SK-N-SH (cell line): ENCODE data around the gene OGFR. TPM values are rescaled to one million over a fixed set of nuclear protein-coding genes. Genes with fewer than 3 reads are reported as not detected.

Experiments
- CTCF ChIA-PET: fragments of 300-600, 350-600 bp; formaldehyde crosslinking; extraction: SDS; loops from one replicate; lab custom pipeline; 2021; lab: Yijun Ruan, JAX
- POLR2A ChIA-PET: fragments of 350-600 bp; sonication (Branson Sonifier 250); formaldehyde crosslinking; extraction: SDS; loops from one replicate; lab custom pipeline; 2020; ENCODE audit warnings: antibody characterized with exemption, inconsistent platforms; lab: Yijun Ruan, JAX
- DNase-seq: peaks from one replicate; pipeline ENCODE4 v3.0.0; 2012
- H2AFZ ChIP-seq: fragments of 200-600 bp; sonication (generic); 2 replicates; pipeline ENCODE4 v1.8.1; 2016; ENCODE audit warnings: antibody characterized with exemption, mild to moderate bottlenecking, low read depth
- H3F3A ChIP-seq: fragments of 200-600 bp; sonication (generic); replicated peaks from 2 replicates; pipeline ENCODE3; 2016; ENCODE audit warnings: antibody characterized with exemption, mild to moderate bottlenecking; ENCODE audit not compliant: insufficient read depth
- H3K27ac ChIP-seq, 2 experiments: fragments of 200-500 bp in 1 of 2; fragments of 200-600 bp in 1 of 2; sonication (Bioruptor generic) in 1 of 2; sonication (generic), shearing (Covaris generic) in 1 of 2; 2 replicates each; pipeline versions ENCODE4 v1.5.1 to v1.6.1; 2014 to 2016; ENCODE audit warnings: low read depth in 2 of 2, inconsistent platforms in 1 of 2, low read length in 1 of 2, mild to moderate bottlenecking in 1 of 2, mixed read lengths in 1 of 2
- H3K27me3 ChIP-seq: fragments of 200-600 bp; sonication (generic), shearing (Covaris generic); 2 replicates; pipeline ENCODE4 v1.6.1; 2016; ENCODE audit warnings: mixed run types; ENCODE audit not compliant: insufficient read depth
- H3K36me3 ChIP-seq, 2 experiments: fragments of 200-500 bp in 1 of 2; fragments of 200-600 bp in 1 of 2; sonication (Bioruptor generic) in 1 of 2; sonication (generic) in 1 of 2; replicated peaks in 1 of 2; 2 replicates each; pipeline versions ENCODE3 to v1.5.1; 2014 to 2016; ENCODE audit warnings: low read length in 1 of 2, mild to moderate bottlenecking in 1 of 2; ENCODE audit not compliant: insufficient read depth in 2 of 2, control insufficient read depth in 1 of 2
- H3K4me1 ChIP-seq, 2 experiments: fragments of 200-500 bp in 1 of 2; fragments of 200-600 bp in 1 of 2; sonication (Bioruptor generic) in 1 of 2; sonication (generic), shearing (Covaris generic) in 1 of 2; 2 replicates each; pipeline versions ENCODE4 v1.5.1 to v1.6.1; 2014 to 2016; ENCODE audit warnings: low read depth in 1 of 2, low read length in 1 of 2, mixed run types in 1 of 2; ENCODE audit not compliant: insufficient read depth in 2 of 2, control insufficient read depth in 1 of 2
- H3K4me2 ChIP-seq: fragments of 200-600 bp; sonication (generic), shearing (Covaris generic); 2 replicates; pipeline ENCODE4 v1.6.1; 2017; ENCODE audit warnings: mixed run types
- H3K4me3 ChIP-seq, 2 experiments: fragments of 200-500 bp in 1 of 2; fragments of 200-600 bp in 1 of 2; sonication (Bioruptor generic) in 1 of 2; sonication (generic), shearing (Covaris generic) in 1 of 2; 2 replicates each; pipeline versions ENCODE4 v1.5.1 to v1.8.1; 2014 to 2016; ENCODE audit warnings: low read depth in 2 of 2, inconsistent platforms in 1 of 2, low read length in 1 of 2, mild to moderate bottlenecking in 1 of 2, mixed read lengths in 1 of 2, moderate library complexity in 1 of 2
- H3K79me2 ChIP-seq: fragments of 200-600 bp; sonication (generic); 2 replicates; pipeline ENCODE4 v1.8.1; 2017; ENCODE audit warnings: mild to moderate bottlenecking; ENCODE audit not compliant: insufficient read depth
- H3K9ac ChIP-seq: fragments of 200-600 bp; sonication (generic); 2 replicates; pipeline ENCODE4 v1.6.1; 2017; ENCODE audit warnings: mixed run types
- H3K9me2 ChIP-seq: fragments of 200-600 bp; sonication (generic); 2 replicates; pipeline ENCODE4 v1.6.1; 2017; ENCODE audit warnings: mixed run types
- H3K9me3 ChIP-seq: fragments of 200-600 bp; sonication (generic); 2 replicates; pipeline ENCODE4 v1.6.1; 2017; ENCODE audit warnings: mixed run types, mild to moderate bottlenecking, moderate library complexity
- H4K20me1 ChIP-seq: fragments of 200-600 bp; sonication (generic); 2 replicates; pipeline ENCODE4 v1.6.1; 2017; ENCODE audit warnings: mild to moderate bottlenecking, mixed run types; ENCODE audit not compliant: insufficient read depth
- EP300 ChIP-seq, 2 experiments: IDR thresholded peaks; 2 replicates each; pipeline versions ENCODE4 v1.4.0 to v1.6.1; 2012; ENCODE audit warnings: borderline replicate concordance in 1 of 2, low read depth in 1 of 2, low read length in 1 of 2
- FOSL2 ChIP-seq: IDR thresholded peaks from 2 replicates; pipeline ENCODE4 v1.4.0; 2012; ENCODE audit warnings: low read depth, mild to moderate bottlenecking, moderate library complexity, borderline replicate concordance
- FOXM1 ChIP-seq: IDR thresholded peaks from 2 replicates; pipeline ENCODE4 v1.4.0; 2012; ENCODE audit warnings: low read depth, mild to moderate bottlenecking
- JUND ChIP-seq: IDR thresholded peaks from 2 replicates; pipeline ENCODE4 v1.4.0; 2012
- MEF2A ChIP-seq: IDR thresholded peaks from 2 replicates; pipeline ENCODE4 v1.4.0; 2012; ENCODE audit warnings: low read depth, borderline replicate concordance
- NFIC ChIP-seq: IDR thresholded peaks from 2 replicates; pipeline ENCODE4 v1.4.0; 2012; ENCODE audit warnings: borderline replicate concordance
- NRF1 ChIP-seq: IDR thresholded peaks from 2 replicates; pipeline ENCODE4 v1.6.1; 2012; ENCODE audit warnings: low read depth, mild to moderate bottlenecking, low read length
- POLR2AphosphoS5 ChIP-seq: IDR thresholded peaks from 2 replicates; pipeline ENCODE4 v1.6.1; 2012; ENCODE audit warnings: low read depth, low read length
- RFX5 ChIP-seq: IDR thresholded peaks from 2 replicates; pipeline ENCODE4 v1.6.1; 2012; ENCODE audit warnings: mild to moderate bottlenecking, improper control_type of control experiment, low read length
- RXRA ChIP-seq: IDR thresholded peaks from 2 replicates; pipeline ENCODE4 v1.4.0; 2012; ENCODE audit warnings: low read depth, mild to moderate bottlenecking, borderline replicate concordance
- SIN3A ChIP-seq: IDR thresholded peaks from 2 replicates; pipeline ENCODE4 v1.6.1; 2012; ENCODE audit warnings: low read depth, mild to moderate bottlenecking, low read length, moderate library complexity, borderline replicate concordance
- TAF1 ChIP-seq: IDR thresholded peaks from 2 replicates; pipeline ENCODE4 v1.6.1; 2012; ENCODE audit warnings: low read depth, mild to moderate bottlenecking, low read length, moderate library complexity, borderline replicate concordance
- WGBS: methylation state at CpG from one replicate; pipeline ENCODE4 v1.1.6; 2017; ENCODE audit warnings: low lambda C conversion rate; 5-methylcytosine and 5-hydroxymethylcytosine counted together
- polyA plus RNA-seq, 3 experiments: library from polyadenylated mRNA; depleted of rRNA; stranded (reverse); fragments of >200 nt; gene quantifications; 2 replicates each; pipeline ENCODE4 v1.2.3, GENCODE V29; 2012
- TF ChIP-seq, protein P1 (sequence below): fragments of 200-600 bp; sonication (generic); IDR thresholded peaks from 2 replicates; pipeline ENCODE4 v1.6.1; 2017; ENCODE audit warnings: antibody characterized with exemption, mild to moderate bottlenecking, moderate library complexity
- TF ChIP-seq, protein P2 (sequence below): IDR thresholded peaks from 2 replicates; pipeline ENCODE4 v1.6.1; 2012; ENCODE audit warnings: mild to moderate bottlenecking, low read depth, low read length, moderate library complexity
- TF ChIP-seq, protein P3 (sequence below): IDR thresholded peaks from 2 replicates; pipeline ENCODE4; 2012
- TF ChIP-seq, protein P4 (sequence below): fragments of 150-350 bp; IDR thresholded peaks from 2 replicates; pipeline ENCODE4 v1.6.1; 2016; ENCODE audit warnings: mild to moderate bottlenecking, low read depth, low read length
- TF ChIP-seq, protein P5 (sequence below): IDR thresholded peaks from 2 replicates; pipeline ENCODE4 v1.4.0; 2012; ENCODE audit warnings: low read depth, borderline replicate concordance
- TF ChIP-seq, protein P6 (sequence below): IDR thresholded peaks from 2 replicates; pipeline ENCODE4 v1.4.0; 2012; ENCODE audit warnings: low read depth, borderline replicate concordance
- TF ChIP-seq, protein P7 (sequence below): fragments of 150-350 bp; IDR thresholded peaks from 2 replicates; pipeline ENCODE4 v1.6.1; 2017; ENCODE audit warnings: antibody characterized with exemption, low read length, low read depth, borderline replicate concordance

Gene OGFR
- polyA plus RNA-seq, 1 of the 3 experiments (the other 2 are of a cell fraction) = 60.8 TPM

DNA sequence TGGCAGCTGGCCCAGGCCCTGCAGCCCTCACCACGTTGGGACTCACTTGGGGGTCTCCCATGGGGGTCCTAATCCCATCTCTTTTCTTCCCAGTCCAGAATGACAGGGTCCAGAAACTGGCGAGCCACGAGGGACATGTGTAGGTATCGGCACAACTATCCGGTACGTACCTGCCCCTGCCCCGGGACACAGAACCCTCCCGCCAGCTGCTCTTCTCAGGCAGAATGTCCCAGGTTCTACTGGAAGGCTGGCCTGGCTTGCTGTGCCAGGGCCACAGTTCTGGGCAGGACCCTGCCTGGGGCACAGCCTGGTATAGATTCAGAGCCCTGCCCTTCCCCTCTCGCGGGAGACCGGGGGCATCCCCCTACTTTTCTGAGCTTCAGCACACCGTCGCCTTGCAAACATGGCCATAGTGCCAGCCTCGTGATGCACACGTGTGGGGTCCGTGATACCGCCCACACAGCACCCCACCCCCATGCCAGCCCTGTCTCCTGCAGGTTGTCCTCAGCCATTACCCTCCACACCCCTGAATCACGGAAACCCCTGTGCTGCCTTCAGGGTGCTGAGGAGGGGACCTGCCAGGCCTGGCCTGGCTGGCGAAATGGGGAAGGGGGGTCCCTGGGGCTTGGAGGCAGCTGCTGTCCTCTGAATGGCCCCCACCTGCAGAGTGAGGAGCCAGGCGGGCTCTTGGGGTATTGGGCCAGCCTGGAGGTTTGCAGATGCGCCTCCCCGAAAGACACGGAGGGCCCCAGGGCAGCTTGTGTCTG lies 3.0 kb downstream of the OGFR start:
- peaks cover 30% of the 10 kb centered on the region for H4K20me1 ChIP-seq
- H3K9me2 ChIP-seq = no peaks in the 10 kb centered on the region
- H3K9me3 ChIP-seq = no peaks in the 10 kb centered on the region
- POLR2A ChIA-PET = interaction anchor here (1.5 kb wide), 1 partner anchor 13 kb away, joined by 3 read pairs; no protein-coding TSS in a partner anchor
- peaks cover 30% of the 10 kb centered on the region for H3K79me2 ChIP-seq
- 0 out of 2 replicates have a peak overlapping the region, but pooled peaks have one; percentile 35 for H3K4me2 ChIP-seq
- no peak overlapping the region for H2AFZ ChIP-seq
- H3K27ac ChIP-seq = no peak overlapping the region; a peak in 1 of 4 replicates
- no peak overlapping the region for H3K4me3 ChIP-seq
- CTCF ChIA-PET = interaction anchor here (0.5 to 5.2 kb wide), 29 partner anchors 8 to 439 kb away, joined by 3 to 34 read pairs (median 4); partner anchors contain the start of gene COL9A3
- H3F3A ChIP-seq = peaks cover 12% of the 10 kb centered on the region
- peaks cover 14 to 42% of the 10 kb centered on the region in 2 experiments for H3K36me3 ChIP-seq
- no peak for DNase-seq
- TF ChIP-seq FOSL2 (no peak), TAF1 (no peak), RXRA (no peak), NRF1 (no peak), POLR2AphosphoS5 (no peak), SIN3A (no peak), JUND (no peak), NFIC (no peak), EP300 (IDR thresholded peaks at IDR 0.05; ENCODE audit: borderline replicate concordance in 1 of 2, low read depth in 1 of 2, low read length in 1 of 2) (no peak), RFX5 (no peak), FOXM1 (no peak), MEF2A (no peak)
- TF ChIP-seq, protein P1, sequence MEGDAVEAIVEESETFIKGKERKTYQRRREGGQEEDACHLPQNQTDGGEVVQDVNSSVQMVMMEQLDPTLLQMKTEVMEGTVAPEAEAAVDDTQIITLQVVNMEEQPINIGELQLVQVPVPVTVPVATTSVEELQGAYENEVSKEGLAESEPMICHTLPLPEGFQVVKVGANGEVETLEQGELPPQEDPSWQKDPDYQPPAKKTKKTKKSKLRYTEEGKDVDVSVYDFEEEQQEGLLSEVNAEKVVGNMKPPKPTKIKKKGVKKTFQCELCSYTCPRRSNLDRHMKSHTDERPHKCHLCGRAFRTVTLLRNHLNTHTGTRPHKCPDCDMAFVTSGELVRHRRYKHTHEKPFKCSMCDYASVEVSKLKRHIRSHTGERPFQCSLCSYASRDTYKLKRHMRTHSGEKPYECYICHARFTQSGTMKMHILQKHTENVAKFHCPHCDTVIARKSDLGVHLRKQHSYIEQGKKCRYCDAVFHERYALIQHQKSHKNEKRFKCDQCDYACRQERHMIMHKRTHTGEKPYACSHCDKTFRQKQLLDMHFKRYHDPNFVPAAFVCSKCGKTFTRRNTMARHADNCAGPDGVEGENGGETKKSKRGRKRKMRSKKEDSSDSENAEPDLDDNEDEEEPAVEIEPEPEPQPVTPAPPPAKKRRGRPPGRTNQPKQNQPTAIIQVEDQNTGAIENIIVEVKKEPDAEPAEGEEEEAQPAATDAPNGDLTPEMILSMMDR = no peak
- TF ChIP-seq, protein P2, sequence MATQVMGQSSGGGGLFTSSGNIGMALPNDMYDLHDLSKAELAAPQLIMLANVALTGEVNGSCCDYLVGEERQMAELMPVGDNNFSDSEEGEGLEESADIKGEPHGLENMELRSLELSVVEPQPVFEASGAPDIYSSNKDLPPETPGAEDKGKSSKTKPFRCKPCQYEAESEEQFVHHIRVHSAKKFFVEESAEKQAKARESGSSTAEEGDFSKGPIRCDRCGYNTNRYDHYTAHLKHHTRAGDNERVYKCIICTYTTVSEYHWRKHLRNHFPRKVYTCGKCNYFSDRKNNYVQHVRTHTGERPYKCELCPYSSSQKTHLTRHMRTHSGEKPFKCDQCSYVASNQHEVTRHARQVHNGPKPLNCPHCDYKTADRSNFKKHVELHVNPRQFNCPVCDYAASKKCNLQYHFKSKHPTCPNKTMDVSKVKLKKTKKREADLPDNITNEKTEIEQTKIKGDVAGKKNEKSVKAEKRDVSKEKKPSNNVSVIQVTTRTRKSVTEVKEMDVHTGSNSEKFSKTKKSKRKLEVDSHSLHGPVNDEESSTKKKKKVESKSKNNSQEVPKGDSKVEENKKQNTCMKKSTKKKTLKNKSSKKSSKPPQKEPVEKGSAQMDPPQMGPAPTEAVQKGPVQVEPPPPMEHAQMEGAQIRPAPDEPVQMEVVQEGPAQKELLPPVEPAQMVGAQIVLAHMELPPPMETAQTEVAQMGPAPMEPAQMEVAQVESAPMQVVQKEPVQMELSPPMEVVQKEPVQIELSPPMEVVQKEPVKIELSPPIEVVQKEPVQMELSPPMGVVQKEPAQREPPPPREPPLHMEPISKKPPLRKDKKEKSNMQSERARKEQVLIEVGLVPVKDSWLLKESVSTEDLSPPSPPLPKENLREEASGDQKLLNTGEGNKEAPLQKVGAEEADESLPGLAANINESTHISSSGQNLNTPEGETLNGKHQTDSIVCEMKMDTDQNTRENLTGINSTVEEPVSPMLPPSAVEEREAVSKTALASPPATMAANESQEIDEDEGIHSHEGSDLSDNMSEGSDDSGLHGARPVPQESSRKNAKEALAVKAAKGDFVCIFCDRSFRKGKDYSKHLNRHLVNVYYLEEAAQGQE = no peak
- TF ChIP-seq, protein P3, sequence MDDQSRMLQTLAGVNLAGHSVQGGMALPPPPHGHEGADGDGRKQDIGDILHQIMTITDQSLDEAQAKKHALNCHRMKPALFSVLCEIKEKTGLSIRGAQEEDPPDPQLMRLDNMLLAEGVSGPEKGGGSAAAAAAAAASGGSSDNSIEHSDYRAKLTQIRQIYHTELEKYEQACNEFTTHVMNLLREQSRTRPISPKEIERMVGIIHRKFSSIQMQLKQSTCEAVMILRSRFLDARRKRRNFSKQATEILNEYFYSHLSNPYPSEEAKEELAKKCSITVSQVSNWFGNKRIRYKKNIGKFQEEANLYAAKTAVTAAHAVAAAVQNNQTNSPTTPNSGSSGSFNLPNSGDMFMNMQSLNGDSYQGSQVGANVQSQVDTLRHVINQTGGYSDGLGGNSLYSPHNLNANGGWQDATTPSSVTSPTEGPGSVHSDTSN = no peak
- TF ChIP-seq, protein P4, sequence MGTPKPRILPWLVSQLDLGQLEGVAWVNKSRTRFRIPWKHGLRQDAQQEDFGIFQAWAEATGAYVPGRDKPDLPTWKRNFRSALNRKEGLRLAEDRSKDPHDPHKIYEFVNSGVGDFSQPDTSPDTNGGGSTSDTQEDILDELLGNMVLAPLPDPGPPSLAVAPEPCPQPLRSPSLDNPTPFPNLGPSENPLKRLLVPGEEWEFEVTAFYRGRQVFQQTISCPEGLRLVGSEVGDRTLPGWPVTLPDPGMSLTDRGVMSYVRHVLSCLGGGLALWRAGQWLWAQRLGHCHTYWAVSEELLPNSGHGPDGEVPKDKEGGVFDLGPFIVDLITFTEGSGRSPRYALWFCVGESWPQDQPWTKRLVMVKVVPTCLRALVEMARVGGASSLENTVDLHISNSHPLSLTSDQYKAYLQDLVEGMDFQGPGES = no peak
- TF ChIP-seq, protein P5, sequence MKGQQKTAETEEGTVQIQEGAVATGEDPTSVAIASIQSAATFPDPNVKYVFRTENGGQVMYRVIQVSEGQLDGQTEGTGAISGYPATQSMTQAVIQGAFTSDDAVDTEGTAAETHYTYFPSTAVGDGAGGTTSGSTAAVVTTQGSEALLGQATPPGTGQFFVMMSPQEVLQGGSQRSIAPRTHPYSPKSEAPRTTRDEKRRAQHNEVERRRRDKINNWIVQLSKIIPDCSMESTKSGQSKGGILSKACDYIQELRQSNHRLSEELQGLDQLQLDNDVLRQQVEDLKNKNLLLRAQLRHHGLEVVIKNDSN = no peak
- TF ChIP-seq, protein P6, sequence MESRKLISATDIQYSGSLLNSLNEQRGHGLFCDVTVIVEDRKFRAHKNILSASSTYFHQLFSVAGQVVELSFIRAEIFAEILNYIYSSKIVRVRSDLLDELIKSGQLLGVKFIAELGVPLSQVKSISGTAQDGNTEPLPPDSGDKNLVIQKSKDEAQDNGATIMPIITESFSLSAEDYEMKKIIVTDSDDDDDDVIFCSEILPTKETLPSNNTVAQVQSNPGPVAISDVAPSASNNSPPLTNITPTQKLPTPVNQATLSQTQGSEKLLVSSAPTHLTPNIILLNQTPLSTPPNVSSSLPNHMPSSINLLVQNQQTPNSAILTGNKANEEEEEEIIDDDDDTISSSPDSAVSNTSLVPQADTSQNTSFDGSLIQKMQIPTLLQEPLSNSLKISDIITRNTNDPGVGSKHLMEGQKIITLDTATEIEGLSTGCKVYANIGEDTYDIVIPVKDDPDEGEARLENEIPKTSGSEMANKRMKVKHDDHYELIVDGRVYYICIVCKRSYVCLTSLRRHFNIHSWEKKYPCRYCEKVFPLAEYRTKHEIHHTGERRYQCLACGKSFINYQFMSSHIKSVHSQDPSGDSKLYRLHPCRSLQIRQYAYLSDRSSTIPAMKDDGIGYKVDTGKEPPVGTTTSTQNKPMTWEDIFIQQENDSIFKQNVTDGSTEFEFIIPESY = no peak
- TF ChIP-seq, protein P7, sequence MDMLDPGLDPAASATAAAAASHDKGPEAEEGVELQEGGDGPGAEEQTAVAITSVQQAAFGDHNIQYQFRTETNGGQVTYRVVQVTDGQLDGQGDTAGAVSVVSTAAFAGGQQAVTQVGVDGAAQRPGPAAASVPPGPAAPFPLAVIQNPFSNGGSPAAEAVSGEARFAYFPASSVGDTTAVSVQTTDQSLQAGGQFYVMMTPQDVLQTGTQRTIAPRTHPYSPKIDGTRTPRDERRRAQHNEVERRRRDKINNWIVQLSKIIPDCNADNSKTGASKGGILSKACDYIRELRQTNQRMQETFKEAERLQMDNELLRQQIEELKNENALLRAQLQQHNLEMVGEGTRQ = no peak
- peaks cover 10 to 27% of the 10 kb centered on the region in 2 experiments; a peak in 2 of 4 replicates for H3K4me1 ChIP-seq
- no peaks in the 10 kb centered on the region for H3K27me3 ChIP-seq
- 88% methylated on average over 12 of the region's 23 CpGs for WGBS
- no peak overlapping the region for H3K9ac ChIP-seq
